ENCODE data around the gene FLOT1.

DNA sequence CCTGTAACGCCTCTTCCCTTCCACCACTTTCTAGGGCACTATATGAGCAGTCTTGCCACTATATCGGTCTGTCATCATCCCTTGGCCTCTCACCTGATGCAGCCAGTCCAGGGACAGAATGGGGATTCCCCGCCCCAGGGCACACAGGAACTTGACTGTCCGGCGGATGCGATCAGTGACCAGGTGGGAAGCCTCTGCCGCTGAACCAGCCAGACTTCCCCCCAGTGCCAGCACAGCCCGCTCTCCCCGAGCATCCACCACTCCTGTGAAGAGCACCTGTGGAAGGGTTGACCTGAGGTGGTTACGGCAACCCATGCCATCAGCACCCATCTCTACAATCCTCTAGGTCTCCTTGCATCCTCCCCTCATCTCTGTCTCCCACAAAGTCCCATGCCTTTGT, 39.5 kb downstream of the FLOT1 start:
- TF ChIP-seq, protein P1, sequence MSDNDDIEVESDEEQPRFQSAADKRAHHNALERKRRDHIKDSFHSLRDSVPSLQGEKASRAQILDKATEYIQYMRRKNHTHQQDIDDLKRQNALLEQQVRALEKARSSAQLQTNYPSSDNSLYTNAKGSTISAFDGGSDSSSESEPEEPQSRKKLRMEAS (IDR thresholded peaks at IDR 0.05): no peak
- TF ChIP-seq ZNF776 (CRISPR knock-in tag; IDR thresholded peaks at IDR 0.05) (no peak), HCFC1 (IDR thresholded peaks at IDR 0.05; ENCODE audit: low read depth, low read length) (no peak), ZNF124 (CRISPR knock-in tag; IDR thresholded peaks at IDR 0.05) (no peak), GATAD1 (CRISPR knock-in tag; IDR thresholded peaks at IDR 0.05) (no peak), ZNF331 (CRISPR knock-in tag; IDR thresholded peaks at IDR 0.05) (no peak), KLF9 (CRISPR knock-in tag; IDR thresholded peaks at IDR 0.05; ENCODE audit: low read depth) (no peak), TBP (CRISPR knock-in tag; IDR thresholded peaks at IDR 0.05) (no peak), CEBPB (IDR thresholded peaks at IDR 0.05; ENCODE audit: borderline replicate concordance, low read depth, low read length) (no peak), SMC3 (IDR thresholded peaks at IDR 0.05; ENCODE audit: low read length) (no peak)
- TF ChIP-seq, protein P2, sequence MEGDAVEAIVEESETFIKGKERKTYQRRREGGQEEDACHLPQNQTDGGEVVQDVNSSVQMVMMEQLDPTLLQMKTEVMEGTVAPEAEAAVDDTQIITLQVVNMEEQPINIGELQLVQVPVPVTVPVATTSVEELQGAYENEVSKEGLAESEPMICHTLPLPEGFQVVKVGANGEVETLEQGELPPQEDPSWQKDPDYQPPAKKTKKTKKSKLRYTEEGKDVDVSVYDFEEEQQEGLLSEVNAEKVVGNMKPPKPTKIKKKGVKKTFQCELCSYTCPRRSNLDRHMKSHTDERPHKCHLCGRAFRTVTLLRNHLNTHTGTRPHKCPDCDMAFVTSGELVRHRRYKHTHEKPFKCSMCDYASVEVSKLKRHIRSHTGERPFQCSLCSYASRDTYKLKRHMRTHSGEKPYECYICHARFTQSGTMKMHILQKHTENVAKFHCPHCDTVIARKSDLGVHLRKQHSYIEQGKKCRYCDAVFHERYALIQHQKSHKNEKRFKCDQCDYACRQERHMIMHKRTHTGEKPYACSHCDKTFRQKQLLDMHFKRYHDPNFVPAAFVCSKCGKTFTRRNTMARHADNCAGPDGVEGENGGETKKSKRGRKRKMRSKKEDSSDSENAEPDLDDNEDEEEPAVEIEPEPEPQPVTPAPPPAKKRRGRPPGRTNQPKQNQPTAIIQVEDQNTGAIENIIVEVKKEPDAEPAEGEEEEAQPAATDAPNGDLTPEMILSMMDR (CRISPR knock-in tag; IDR thresholded peaks at IDR 0.05): no peak
